IPS DF 19.7 (cell line): ENCODE results near the gene MYPN.
"Not testable (repeated sequence)": the region's sequence is repeated elsewhere in the genome, so short reads cannot be mapped to it uniquely, and the experiment has no call there.

Experiments used
- DNase-seq: peaks from one replicate; pipeline ENCODE4 v3.0.0-alpha.2; 2013; ENCODE audit warnings: low read depth, low spot score

The MYPN gene

DNA sequence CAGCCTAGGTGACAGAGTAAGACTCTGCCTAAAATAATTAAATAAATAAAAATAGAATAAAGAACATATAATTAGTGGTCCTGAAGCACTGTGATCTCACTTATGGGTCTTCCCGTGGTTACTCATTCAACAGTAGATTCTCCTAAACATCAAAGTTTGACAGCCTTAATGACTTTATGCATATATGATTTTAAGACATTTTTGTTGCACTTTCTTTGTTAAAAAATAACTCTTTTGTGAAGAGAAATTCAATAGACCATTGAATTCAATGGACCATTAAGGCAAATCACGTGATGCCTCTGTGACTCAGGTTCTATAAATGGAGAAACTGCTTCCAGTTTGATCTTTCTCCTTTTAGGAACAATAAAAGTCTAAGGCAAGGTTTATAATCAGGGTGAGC is 63.0 kb downstream of the MYPN start:
- DNase-seq = no peak

GRCh38 chr10:68175949-68176348 is 66.7 kb downstream of the MYPN start:
- DNase-seq = no peak

DNA sequence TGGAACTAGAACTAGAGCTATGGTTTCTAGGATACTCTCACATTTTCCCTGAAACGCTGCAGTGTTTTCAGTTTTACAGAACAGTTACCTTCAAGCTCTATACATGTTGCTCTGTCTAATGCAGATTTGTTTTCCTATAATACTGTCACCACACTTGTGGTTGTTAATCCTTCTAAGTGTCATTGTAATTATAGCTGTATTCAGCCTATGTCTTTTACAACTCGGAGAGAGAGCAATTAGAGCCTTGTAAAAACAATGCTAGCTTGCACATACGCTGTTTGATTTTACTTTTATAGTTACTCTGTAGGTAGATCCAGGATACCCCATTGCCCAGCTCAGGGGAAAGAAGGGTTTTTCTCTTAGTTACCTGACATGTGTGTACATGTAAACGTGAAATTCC is 67.5 kb downstream of the MYPN start:
- no peak for DNase-seq

GRCh38 chr10:68178592-68178991 is 69.3 kb downstream of the MYPN start:
- no peak for DNase-seq

DNA sequence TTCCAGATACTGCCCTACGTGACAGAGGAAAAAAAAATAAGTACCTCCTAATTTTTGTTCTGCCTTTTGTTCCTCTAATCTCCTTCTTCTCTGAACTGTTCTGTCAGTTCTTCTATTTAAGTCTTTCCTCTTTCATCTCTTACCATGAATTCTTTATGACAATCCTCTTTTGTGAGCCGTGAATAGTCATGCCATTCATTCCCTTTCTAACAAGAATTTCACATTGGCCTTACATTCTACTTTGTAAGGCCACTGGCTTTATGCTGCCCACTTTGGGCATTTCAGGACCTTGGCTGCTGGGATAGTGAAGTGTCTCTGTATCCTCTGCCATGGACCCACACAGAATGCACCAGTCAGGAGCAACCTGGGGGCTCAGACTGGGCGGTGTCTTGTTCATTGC is 69.7 kb downstream of the MYPN start:
- DNase-seq = no peak

DNA sequence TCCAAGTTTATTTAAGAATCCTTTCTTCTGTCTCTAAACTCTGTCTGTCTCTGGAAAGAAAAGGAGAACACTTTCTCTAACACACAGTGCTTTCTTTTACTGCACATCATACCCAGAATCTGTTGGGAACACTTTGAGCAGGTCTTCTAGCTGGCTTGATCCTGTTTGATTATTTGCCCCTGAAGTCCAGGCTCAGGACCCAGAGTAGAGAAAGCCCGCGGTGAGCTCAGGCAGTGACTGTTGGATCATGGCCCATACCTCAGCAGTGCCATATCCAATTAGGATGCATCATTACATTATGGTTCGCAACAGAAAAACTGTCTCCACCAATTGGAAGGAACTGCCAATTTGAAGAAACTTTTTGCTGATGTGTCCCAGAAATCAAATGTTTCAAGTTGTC is 71.2 kb downstream of the MYPN start:
- no peak for DNase-seq

DNA sequence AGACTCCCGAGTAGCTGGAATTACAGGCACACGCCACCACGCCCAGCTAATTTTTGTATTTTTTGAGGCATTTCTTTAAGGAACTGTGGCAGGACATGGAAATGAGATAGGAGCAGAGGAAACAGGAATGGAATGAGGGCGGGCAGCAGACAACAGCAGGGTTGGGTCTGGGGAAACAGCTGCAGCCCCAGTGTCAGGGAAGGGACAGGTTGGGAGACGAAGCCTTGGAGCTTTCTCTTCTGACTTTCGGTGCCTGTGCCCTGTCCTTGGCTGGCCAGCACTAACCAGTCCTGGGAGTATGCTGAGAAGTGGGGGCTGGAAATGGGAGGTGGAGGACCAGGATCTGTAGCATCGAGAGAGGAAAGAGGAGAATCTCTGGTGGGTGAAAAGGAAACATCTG is 75.3 kb downstream of the MYPN start:
- DNase-seq = no peak

GRCh38 chr10:68185085-68185484 is 75.8 kb downstream of the MYPN start:
- DNase-seq = no peak

GRCh38 chr10:68188835-68189234 is 79.5 kb downstream of the MYPN start:
- no peak for DNase-seq

DNA sequence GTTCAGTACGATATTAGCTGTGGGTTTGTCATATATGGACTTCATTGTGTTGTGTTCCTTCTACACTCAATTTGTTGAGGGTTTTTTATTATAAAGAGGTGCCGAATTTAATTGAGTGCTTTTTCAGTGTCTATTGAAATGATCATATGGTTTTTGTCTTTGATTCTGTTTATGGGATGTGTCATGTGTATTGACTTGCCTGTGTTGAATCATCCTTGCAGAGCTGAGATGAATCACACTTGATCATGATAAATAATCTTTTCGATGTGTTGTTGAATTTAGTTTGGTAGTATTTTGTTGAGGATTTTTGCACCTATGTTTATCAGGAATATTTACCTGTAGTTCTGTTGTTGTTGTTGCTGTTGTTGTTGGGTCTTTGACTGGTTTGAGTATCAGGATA is 82.8 kb downstream of the MYPN start:
- DNase-seq = no peak

- no peak for DNase-seq
Measured at GRCh38 chr10:68194290-68194689, 85.0 kb downstream of the MYPN start.

- not testable (repeated sequence) for DNase-seq
Measured at GRCh38 chr10:68195776-68196175, 86.5 kb downstream of the MYPN start.

DNA sequence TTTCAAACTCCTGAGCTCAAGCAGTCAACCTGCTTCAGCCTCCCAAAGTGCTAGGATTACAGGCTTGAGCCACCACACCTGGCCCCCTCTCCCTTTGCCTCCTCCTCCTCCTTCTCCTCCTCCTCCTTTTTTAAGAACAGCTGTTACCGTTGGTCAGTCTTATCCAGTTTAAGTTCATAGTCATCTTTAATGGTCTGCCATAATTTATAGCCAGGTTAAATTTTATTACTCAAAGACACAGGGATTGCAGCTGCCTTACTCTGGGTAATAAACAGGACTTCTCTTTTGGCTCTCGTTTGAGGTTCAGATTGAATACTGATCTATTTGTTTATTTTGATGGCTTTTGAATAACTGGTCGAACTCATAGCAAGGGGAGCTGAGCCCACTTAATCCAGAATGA is 87.4 kb downstream of the MYPN start:
- no peak for DNase-seq

GRCh38 chr10:68202960-68203353 is 93.7 kb downstream of the MYPN start:
- DNase-seq = no peak

GRCh38 chr10:68208424-68209042 is 99.2 kb downstream of the MYPN start:
- peak; percentile 83 for DNase-seq

DNA sequence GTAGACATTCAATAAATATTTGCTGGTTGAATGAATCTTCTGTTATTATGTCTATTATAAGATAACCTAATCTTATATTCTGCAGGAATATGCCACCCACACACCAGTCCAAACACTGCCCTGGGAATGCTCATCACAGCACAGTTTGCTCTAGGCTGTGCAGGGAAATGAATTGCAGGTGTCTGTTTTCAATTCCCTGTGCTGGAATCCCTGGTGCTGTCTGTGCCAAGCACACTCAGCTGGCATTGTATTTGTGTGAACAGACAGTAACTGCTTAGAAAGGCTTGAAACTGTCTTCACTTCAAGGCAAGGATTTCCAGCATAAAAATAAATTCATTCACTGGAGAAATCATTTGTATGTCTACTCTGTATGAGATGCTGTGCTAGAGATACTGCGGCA is 102.4 kb downstream of the MYPN start:
- no peak for DNase-seq

- DNase-seq = no peak
Measured at GRCh38 chr10:68212721-68213352, 103.5 kb downstream of the MYPN start.

DNA sequence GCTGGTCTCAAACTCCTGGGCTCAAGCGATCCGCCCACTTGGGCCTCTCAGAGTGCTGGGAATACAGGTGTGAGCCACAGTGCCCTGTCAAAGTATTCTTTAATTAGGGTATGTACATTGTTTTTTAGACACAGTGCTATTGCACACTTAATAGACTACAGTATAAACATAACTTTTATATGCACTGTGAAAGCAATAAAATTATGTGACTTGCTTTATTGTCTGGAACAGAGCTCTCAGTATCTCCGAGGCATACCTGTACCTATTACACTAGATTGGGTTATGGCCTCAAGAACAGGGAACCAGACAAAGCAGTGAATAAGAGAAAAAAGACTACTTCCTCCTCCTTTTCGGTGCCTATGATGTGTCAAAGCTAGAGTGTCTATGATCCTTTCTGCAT is 109.5 kb downstream of the MYPN start:
- no peak for DNase-seq

DNA sequence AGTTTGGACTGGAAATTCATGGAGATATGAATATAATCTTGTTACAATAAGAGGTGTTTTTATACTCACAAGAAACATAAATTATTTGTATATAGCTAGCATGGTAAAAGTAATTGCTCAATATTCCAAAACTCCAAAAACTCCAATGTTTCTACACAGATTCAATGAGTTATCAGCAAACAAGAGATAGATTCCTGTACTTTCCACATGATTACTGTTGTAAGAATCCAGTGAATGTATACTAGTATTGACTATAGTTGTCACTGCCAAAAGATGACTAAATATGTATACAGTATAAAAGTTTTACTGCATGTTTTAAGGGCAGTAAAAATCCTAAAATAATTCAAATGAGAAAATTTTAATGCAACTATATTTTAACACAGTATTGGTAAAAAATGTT is 111.9 kb downstream of the MYPN start:
- no peak for DNase-seq

DNA sequence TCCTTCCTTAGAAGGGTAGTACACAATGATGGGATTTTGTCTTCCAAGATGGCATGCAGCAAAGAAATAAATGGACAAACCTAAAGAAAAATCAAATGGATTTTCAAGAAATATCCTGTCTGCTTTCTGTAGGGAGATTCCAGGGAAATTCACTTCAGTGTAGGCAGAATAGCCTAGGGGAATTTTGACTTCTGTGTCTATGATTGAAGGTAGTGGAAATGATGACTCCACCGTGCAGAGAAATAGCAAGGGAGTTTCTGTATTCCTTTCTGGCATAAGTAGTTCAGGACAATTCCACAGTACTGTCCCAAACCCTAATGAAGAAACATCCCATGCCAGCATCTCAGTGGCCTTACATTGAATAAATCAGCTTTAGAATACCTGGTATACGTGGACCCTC is 113.1 kb downstream of the MYPN start:
- DNase-seq = no peak

- peak; percentile 15 for DNase-seq
Measured at GRCh38 chr10:68223535-68224165, 114.4 kb downstream of the MYPN start.

DNA sequence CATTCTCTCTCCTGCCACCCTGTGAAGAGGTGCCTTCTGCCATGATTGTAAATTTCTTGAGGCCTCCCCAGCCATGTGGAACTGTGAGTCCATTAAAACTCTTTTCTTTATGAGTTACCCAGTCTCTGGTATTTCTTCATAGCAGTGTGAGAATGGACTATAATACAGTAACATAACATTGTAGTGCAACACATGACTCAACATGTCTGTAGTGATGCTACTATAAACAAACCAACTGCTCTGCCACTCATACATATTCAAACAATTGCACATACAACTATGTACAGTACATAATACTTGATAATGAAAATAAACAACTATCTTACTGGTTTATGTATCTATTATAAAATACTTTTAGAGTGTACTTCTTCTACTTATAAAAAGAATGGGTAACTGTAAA is 115.5 kb downstream of the MYPN start:
- no peak for DNase-seq

GRCh38 chr10:68230268-68230667 is 121.0 kb downstream of the MYPN start:
- no peak for DNase-seq
